Measurements from ENCODE around the gene TIMP3.

- TF ChIP-seq CTCF (IDR thresholded peaks at IDR 0.05) = no peak
- TF ChIP-seq POLR2A (IDR thresholded peaks at IDR 0.05) = no peak
Measured at GRCh38 chr22:32791485-32791884, 10.0 kb upstream of the TIMP3 start.

All from Peyer's patch (tissue), 4 donors.